Skeletal muscle tissue (tissue), 4 donors: ENCODE results near the gene PKNOX1. TPM values are rescaled to one million over a fixed set of nuclear protein-coding genes. Genes with fewer than 3 reads are reported as not detected.
"Not testable (repeated sequence)": the region's sequence is repeated elsewhere in the genome, so short reads cannot be mapped to it uniquely, and the experiment has no call there.

Experiments used
- H3K27ac ChIP-seq: one replicate; pipeline ENCODE4 v1.7.0; 2013; ENCODE audit warnings: mild to moderate bottlenecking, low read depth, low read length, inconsistent platforms
- H3K27me3 ChIP-seq, 3 donors: one replicate each; pipeline ENCODE4 v1.7.0; 2013; ENCODE audit warnings: low read length in 3 of 3; ENCODE audit not compliant: control insufficient read depth in 3 of 3, insufficient read depth in 3 of 3
- H3K36me3 ChIP-seq, 3 donors: one replicate each; pipeline ENCODE4 v1.7.0; 2013; ENCODE audit warnings: low read length in 3 of 3; ENCODE audit not compliant: control insufficient read depth in 3 of 3, insufficient read depth in 3 of 3
- H3K4me1 ChIP-seq, 3 donors: one replicate each; pipeline ENCODE4 v1.7.0; 2013; ENCODE audit warnings: low read length in 3 of 3, mild to moderate bottlenecking in 3 of 3; ENCODE audit not compliant: control insufficient read depth in 3 of 3, insufficient read depth in 3 of 3
- H3K4me3 ChIP-seq, 3 donors: one replicate each; pipeline ENCODE4 v1.7.0; 2013; ENCODE audit warnings: low read length in 3 of 3
- H3K9ac ChIP-seq, 3 donors: one replicate each; pipeline ENCODE4 v1.7.0; 2013; ENCODE audit warnings: low read length in 3 of 3, mild to moderate bottlenecking in 3 of 3, moderate library complexity in 2 of 3, low read depth in 1 of 3
- H3K9me3 ChIP-seq, 3 donors: one replicate each; pipeline ENCODE4 v1.7.0; 2013; ENCODE audit warnings: low read length in 3 of 3; ENCODE audit not compliant: control insufficient read depth in 3 of 3
- total RNA-seq: library from RNA; depleted of rRNA; stranded (reverse); fragments of >200 nt; gene quantifications from one replicate; pipeline ENCODE4 v1.2.3, GENCODE V29; 2014
- donor health status: Osteomylitis.

Gene PKNOX1
- total RNA-seq, 1 donor from 2014 or later: 8.9 TPM

GRCh38 chr21:42936360-42936759, 38.0 kb upstream of the PKNOX1 start:
- not testable (repeated sequence) for H3K9me3 ChIP-seq, H3K27me3 ChIP-seq, H3K9ac ChIP-seq

GRCh38 chr21:42937034-42937940, 37.1 kb upstream of the PKNOX1 start:
- H3K9me3 ChIP-seq, H3K9ac ChIP-seq, H3K4me3 ChIP-seq, H3K27ac ChIP-seq, H3K27me3 ChIP-seq, H3K36me3 ChIP-seq, H3K4me1 ChIP-seq: not testable (repeated sequence)

More at GRCh38 chr21:42936360-42936759, 38.0 kb upstream of the PKNOX1 start:
- H3K4me1 ChIP-seq, H3K4me3 ChIP-seq, H3K36me3 ChIP-seq, H3K27ac ChIP-seq: not testable (repeated sequence)

- H3K4me1 ChIP-seq: peaks cover 5 to 7% (median 7%) of the 10 kb centered on the region in 3 donors
- no peaks in the 10 kb centered on the region for H3K27me3 ChIP-seq
- H3K36me3 ChIP-seq: no peaks in the 10 kb centered on the region
- no peaks in the 10 kb centered on the region for H3K9me3 ChIP-seq
- no peak overlapping the region for H3K27ac ChIP-seq
- H3K9ac ChIP-seq: no peak overlapping the region
- no peak overlapping the region for H3K4me3 ChIP-seq
Observed at GRCh38 chr21:42937960-42938605, 36.3 kb upstream of the PKNOX1 start.

- not testable (repeated sequence) for H3K9me3 ChIP-seq, H3K4me1 ChIP-seq, H3K27ac ChIP-seq, H3K4me3 ChIP-seq, H3K27me3 ChIP-seq, H3K36me3 ChIP-seq, H3K9ac ChIP-seq
Observed at GRCh38 chr21:42938606-42938995, 35.8 kb upstream of the PKNOX1 start.

GRCh38 chr21:42939582-42940413, 34.6 kb upstream of the PKNOX1 start:
- peak overlapping the region in 1 of 3 donors; percentile 56 for H3K9ac ChIP-seq

GRCh38 chr21:42941696-42942085, 32.7 kb upstream of the PKNOX1 start:
- no peak overlapping the region for H3K4me3 ChIP-seq
- no peaks in the 10 kb centered on the region for H3K27me3 ChIP-seq
- H3K9ac ChIP-seq: no peak overlapping the region
- H3K4me1 ChIP-seq: peaks cover 5 to 7% (median 7%) of the 10 kb centered on the region in 3 donors
- no peaks in the 10 kb centered on the region for H3K36me3 ChIP-seq
- H3K27ac ChIP-seq: no peak overlapping the region
- no peaks in the 10 kb centered on the region for H3K9me3 ChIP-seq

More at GRCh38 chr21:42939582-42940413, 34.6 kb upstream of the PKNOX1 start:
- no peaks in the 10 kb centered on the region for H3K36me3 ChIP-seq
- peaks cover 5 to 7% (median 7%) of the 10 kb centered on the region in 3 donors for H3K4me1 ChIP-seq
- H3K27ac ChIP-seq: peak overlapping the region; percentile 66
- H3K4me3 ChIP-seq: peak overlapping the region in 2 of 3 donors; percentile 35 to 38
- no peaks in the 10 kb centered on the region for H3K9me3 ChIP-seq
- no peaks in the 10 kb centered on the region for H3K27me3 ChIP-seq

- Histone ChIP-seq H3K36me3 (no peaks in the 10 kb centered on the region), H3K4me3 (no peak overlapping the region), H3K27me3 (no peaks in the 10 kb centered on the region), H3K27ac (no peak overlapping the region), H3K4me1 (peaks cover 5 to 7% (median 7%) of the 10 kb centered on the region in 3 donors), H3K9me3 (no peaks in the 10 kb centered on the region), H3K9ac (no peak overlapping the region)
Observed at GRCh38 chr21:42942244-42942643, 32.1 kb upstream of the PKNOX1 start.

- H3K9me3 ChIP-seq, H3K27ac ChIP-seq, H3K27me3 ChIP-seq, H3K9ac ChIP-seq, H3K4me3 ChIP-seq, H3K36me3 ChIP-seq, H3K4me1 ChIP-seq: not testable (repeated sequence)
Observed at GRCh38 chr21:42949094-42949755, 25.1 kb upstream of the PKNOX1 start.

GRCh38 chr21:42951193-42951592, 23.2 kb upstream of the PKNOX1 start:
- H3K4me3 ChIP-seq, H3K27me3 ChIP-seq, H3K4me1 ChIP-seq, H3K9me3 ChIP-seq, H3K36me3 ChIP-seq, H3K9ac ChIP-seq, H3K27ac ChIP-seq: not testable (repeated sequence)
